ENCODE data around the gene COQ8B.

The COQ8B gene

GRCh38 chr19:40717880-40718773 lies 1.4 kb upstream of the COQ8B start:
- Mint-ChIP-seq H3K36me3 (ENCODE audit: low read depth) (peaks cover 18% of the 10 kb centered on the region), H3K4me3 (peak overlapping the region; percentile 85), H3K9me3 (no peaks in the 10 kb centered on the region), H3K27ac (peak overlapping the region; percentile 79), H3K4me1 (ENCODE audit: low read depth) (peaks cover 42% of the 10 kb centered on the region), H3K27me3 (ENCODE audit: low read depth) (no peaks in the 10 kb centered on the region)
- no peak for DNase-seq (ENCODE audit: low spot score)

GRCh38 chr19:40717325-40717879 lies 716 bp upstream of the COQ8B start:
- peak overlapping the region; percentile 70 for H3K27ac Mint-ChIP-seq
- DNase-seq (ENCODE audit: low spot score), result no peak
- H3K27me3 Mint-ChIP-seq (ENCODE audit: low read depth), result no peaks in the 10 kb centered on the region
- H3K4me3 Mint-ChIP-seq, result peak overlapping the region; percentile 85
- H3K36me3 Mint-ChIP-seq (ENCODE audit: low read depth), result peaks cover 15% of the 10 kb centered on the region
- peaks cover 45% of the 10 kb centered on the region for H3K4me1 Mint-ChIP-seq (ENCODE audit: low read depth)
- no peaks in the 10 kb centered on the region for H3K9me3 Mint-ChIP-seq

DNA sequence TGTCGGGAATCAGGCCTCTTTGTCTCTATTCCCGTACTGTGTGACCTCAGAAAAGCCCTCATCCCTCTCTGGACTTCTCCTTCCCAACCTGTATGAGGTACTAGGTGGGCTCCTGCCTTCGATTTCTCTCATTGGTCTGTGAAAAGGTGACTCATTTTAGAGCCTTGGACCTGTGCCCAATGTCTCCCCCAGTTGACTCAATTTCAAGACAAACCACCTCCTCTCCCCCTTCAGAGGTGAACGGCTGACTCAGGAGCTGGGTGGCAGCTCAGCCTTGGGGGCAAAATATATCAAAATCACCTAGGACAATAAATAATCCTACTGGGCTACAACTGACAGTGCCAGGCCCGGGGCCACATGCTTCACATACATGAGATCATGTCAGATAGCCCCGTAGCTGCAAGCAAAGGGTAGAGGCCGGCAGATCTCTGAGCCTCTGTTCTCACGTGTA lies 630 bp downstream of the COQ8B start:
- peak overlapping the region; percentile 97 for H3K27ac Mint-ChIP-seq
- H3K36me3 Mint-ChIP-seq (ENCODE audit: low read depth), result peaks cover 13% of the 10 kb centered on the region
- peak overlapping the region; percentile 84 for H3K4me3 Mint-ChIP-seq
- H3K27me3 Mint-ChIP-seq (ENCODE audit: low read depth), result no peaks in the 10 kb centered on the region
- no peaks in the 10 kb centered on the region for H3K9me3 Mint-ChIP-seq
- peaks cover 50% of the 10 kb centered on the region for H3K4me1 Mint-ChIP-seq (ENCODE audit: low read depth)
- peak; percentile 55 for DNase-seq (ENCODE audit: low spot score)

GRCh38 chr19:40714441-40715299 lies 2.0 kb downstream of the COQ8B start:
- Mint-ChIP-seq H3K27ac (peak overlapping the region; percentile 97), H3K9me3 (no peaks in the 10 kb centered on the region), H3K4me3 (peak overlapping the region; percentile 84), H3K27me3 (ENCODE audit: low read depth) (no peaks in the 10 kb centered on the region), H3K36me3 (ENCODE audit: low read depth) (peaks cover 11% of the 10 kb centered on the region), H3K4me1 (ENCODE audit: low read depth) (peaks cover 37% of the 10 kb centered on the region)
- peak; percentile 91 for DNase-seq (ENCODE audit: low spot score)

DNA sequence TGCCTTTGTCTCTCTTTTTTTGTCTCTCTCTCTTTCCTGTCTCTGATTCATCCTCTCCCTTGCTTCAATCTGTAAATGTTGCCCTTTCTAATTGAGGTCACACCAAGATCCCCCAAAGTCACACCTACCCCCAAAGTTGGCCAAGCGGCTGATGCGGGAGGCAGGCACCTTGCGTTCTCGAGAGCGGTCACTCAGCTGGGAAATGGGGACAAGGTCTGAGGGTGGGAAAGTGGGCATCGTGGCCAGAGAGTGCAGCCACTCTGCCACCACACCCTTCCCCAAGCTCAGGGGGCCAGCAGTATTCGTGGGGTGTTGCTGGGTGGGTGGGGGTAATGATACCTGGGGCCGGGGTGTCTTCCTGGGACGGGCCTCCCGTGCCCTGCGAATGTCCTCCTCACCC lies 2.7 kb downstream of the COQ8B start:
- Mint-ChIP-seq H3K9me3 (no peaks in the 10 kb centered on the region), H3K4me1 (ENCODE audit: low read depth) (peaks cover 33% of the 10 kb centered on the region), H3K27ac (peak overlapping the region; percentile 83), H3K36me3 (ENCODE audit: low read depth) (peaks cover 16% of the 10 kb centered on the region), H3K27me3 (ENCODE audit: low read depth) (no peaks in the 10 kb centered on the region), H3K4me3 (peak overlapping the region; percentile 78)
- no peak for DNase-seq (ENCODE audit: low spot score)

DNA sequence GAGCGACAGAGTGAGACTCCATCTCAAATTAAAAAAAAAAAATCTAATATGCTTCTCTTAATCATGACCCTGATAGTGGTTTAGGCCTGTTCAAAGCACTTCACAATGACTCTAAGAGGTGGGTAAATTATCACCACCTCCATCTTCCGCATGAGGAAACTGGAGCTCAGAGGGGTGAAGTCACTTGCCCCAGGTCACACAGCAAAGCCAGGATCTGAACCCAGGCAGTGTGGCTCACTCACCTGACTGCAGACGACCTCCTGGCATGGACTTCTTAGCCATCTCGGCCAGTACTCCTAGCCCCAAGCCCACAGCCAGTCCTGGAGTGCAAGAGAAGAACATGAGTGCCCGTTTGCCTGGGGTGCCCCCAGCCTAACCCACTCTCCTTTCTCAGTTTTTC lies 6.9 kb downstream of the COQ8B start:
- Mint-ChIP-seq H3K4me3 (no peak overlapping the region), H3K27me3 (ENCODE audit: low read depth) (no peaks in the 10 kb centered on the region), H3K27ac (no peak overlapping the region), H3K36me3 (ENCODE audit: low read depth) (peaks cover 28% of the 10 kb centered on the region), H3K9me3 (no peaks in the 10 kb centered on the region), H3K4me1 (ENCODE audit: low read depth) (peaks cover 14% of the 10 kb centered on the region)
- DNase-seq (ENCODE audit: low spot score), result no peak

DNA sequence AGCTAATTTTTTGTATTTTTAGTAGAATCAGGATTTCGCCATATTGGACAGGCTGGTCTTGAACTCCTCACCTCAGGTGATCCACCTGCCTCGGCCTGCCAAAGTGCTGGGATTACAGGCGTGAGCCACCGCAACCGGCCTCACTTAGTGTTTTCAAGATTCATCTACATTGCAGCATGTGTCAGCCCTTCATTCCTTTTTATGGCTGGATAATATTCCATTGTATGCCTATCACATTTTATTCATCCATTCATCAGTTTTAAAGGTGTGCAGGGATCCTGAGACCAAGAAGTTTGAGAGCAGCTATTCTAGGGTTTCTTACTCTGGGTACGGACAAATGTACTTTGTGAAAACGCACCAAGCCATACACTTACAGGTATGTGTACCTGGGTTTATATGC lies 9.1 kb downstream of the COQ8B start:
- DNase-seq (ENCODE audit: low spot score), result no peak
- peaks cover 10% of the 10 kb centered on the region for H3K4me1 Mint-ChIP-seq (ENCODE audit: low read depth)
- H3K9me3 Mint-ChIP-seq, result no peaks in the 10 kb centered on the region
- H3K27ac Mint-ChIP-seq, result no peak overlapping the region
- peaks cover 31% of the 10 kb centered on the region for H3K36me3 Mint-ChIP-seq (ENCODE audit: low read depth)
- no peak overlapping the region for H3K4me3 Mint-ChIP-seq
- H3K27me3 Mint-ChIP-seq (ENCODE audit: low read depth), result no peaks in the 10 kb centered on the region

GRCh38 chr19:40705950-40706619 lies 10.6 kb downstream of the COQ8B start:
- H3K4me3 Mint-ChIP-seq, result no peak overlapping the region
- no peaks in the 10 kb centered on the region for H3K9me3 Mint-ChIP-seq
- H3K4me1 Mint-ChIP-seq (ENCODE audit: low read depth), result peaks cover 2% of the 10 kb centered on the region
- H3K27ac Mint-ChIP-seq, result no peak overlapping the region
- H3K36me3 Mint-ChIP-seq (ENCODE audit: low read depth), result peaks cover 29% of the 10 kb centered on the region
- no peaks in the 10 kb centered on the region for H3K27me3 Mint-ChIP-seq (ENCODE audit: low read depth)
- DNase-seq (ENCODE audit: low spot score), result no peak

DNA sequence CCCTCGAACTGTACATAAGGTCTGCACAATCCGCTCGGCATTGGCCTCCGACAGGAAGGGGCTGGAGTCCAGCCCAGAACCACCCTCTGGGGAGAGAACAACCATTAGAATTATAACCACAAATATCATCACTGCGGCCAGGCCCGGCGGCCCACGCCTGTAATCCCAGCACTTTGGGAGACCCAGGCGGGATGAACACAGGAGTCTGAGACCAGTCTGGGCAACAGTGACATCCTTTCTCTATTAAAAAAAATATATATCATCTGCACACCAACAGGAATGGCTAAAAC lies 11.4 kb downstream of the COQ8B start:
- Mint-ChIP-seq H3K27me3 (ENCODE audit: low read depth) (no peaks in the 10 kb centered on the region), H3K9me3 (no peaks in the 10 kb centered on the region), H3K4me1 (ENCODE audit: low read depth) (peaks cover 2% of the 10 kb centered on the region), H3K4me3 (no peak overlapping the region), H3K27ac (no peak overlapping the region), H3K36me3 (ENCODE audit: low read depth) (peaks cover 30% of the 10 kb centered on the region)
- DNase-seq (ENCODE audit: low spot score), result no peak

DNA sequence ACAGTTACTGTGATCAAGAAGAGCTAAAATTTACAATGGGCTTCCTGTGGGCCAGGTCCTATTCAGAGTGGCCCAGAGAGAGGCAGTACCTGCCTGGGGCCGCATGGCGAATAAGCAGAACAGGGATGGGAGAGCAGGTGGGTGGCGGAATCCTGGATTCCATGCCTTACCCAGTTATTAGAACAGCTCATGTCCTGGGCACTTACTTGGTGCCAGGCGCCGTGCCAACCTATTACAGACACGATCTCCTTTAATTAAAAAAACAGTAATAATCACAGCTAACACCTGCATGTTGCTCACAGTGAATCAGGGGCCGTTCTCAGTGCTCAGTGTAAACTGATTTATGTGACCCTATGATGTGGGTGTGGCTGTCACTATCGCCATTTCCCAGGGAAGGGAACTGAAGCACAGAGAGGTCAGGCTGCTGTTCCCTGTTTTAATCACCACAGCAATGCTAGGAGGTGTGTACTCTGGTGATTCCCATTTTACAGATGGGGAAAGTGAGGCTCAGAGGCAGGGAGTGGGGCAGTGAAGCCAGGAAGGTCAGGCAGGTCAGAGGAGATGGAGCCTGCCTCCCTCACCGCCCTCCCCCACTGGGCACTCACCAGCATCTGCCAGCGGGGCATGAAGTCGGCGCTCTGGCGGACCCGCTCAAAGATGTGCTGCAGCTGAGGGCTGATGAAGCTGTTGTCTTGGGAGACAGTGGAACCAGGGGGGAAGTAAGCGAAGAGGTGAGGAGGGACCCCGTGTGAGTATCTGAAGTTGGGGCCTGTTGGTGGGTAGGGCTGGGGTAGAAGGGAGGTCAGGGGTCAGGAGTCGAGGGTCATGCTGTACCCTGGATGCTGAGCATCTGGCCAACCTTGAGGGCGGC lies 12.0 kb downstream of the COQ8B start:
- peaks cover 30% of the 10 kb centered on the region for H3K36me3 Mint-ChIP-seq (ENCODE audit: low read depth)
- DNase-seq (ENCODE audit: low spot score), result no peak
- H3K4me1 Mint-ChIP-seq (ENCODE audit: low read depth), result peaks cover 2% of the 10 kb centered on the region
- no peaks in the 10 kb centered on the region for H3K27me3 Mint-ChIP-seq (ENCODE audit: low read depth)
- no peaks in the 10 kb centered on the region for H3K9me3 Mint-ChIP-seq
- H3K27ac Mint-ChIP-seq, result no peak overlapping the region
- no peak overlapping the region for H3K4me3 Mint-ChIP-seq

GRCh38 chr19:40703029-40703755 lies 13.5 kb downstream of the COQ8B start:
- no peak overlapping the region for H3K27ac Mint-ChIP-seq

DNA sequence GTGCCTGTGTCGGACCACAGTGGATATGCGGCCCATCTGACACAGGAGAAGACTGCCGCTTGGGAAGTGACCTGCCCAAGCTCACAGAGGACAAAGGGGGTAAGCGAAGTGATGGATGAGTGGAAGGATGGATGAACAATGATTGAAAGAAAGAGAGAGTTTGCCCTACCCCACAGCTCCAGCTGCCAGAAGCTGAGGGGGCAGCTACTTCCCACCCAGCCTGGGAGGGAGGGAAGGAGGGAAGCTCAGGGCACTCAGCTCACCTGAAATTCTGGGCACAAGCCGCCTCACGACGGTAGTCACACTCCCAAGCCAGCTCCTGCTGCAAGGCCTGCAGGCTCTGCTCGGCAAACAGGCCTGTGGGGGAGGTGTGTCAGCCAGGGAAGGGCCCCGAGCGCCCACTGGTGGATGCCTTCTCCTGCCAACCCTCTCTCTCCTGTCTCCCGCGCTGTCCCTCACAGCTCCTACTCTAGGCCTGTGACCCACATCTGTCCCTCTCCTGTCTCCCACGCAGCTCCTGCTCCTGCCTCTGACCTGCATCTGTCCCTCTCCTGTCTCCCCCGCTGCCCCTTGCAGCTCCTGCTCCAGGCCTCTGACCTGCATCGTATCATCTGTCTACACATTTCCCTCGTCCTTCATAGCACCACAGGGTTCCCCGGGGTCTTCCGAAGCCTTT lies 14.2 kb downstream of the COQ8B start:
- DNase-seq (ENCODE audit: low spot score), result no peak
- no peaks in the 10 kb centered on the region for H3K27me3 Mint-ChIP-seq (ENCODE audit: low read depth)

More at GRCh38 chr19:40703029-40703755, 13.5 kb downstream of the COQ8B start:
- Mint-ChIP-seq H3K36me3 (ENCODE audit: low read depth) (peaks cover 25% of the 10 kb centered on the region), H3K9me3 (no peaks in the 10 kb centered on the region), H3K4me3 (no peak overlapping the region), H3K4me1 (ENCODE audit: low read depth) (peaks cover 2% of the 10 kb centered on the region), H3K27me3 (ENCODE audit: low read depth) (no peaks in the 10 kb centered on the region)
- DNase-seq (ENCODE audit: low spot score), result no peak

More for the DNA sequence above, 14.2 kb downstream of the COQ8B start:
- Mint-ChIP-seq H3K4me1 (ENCODE audit: low read depth) (peaks cover 2% of the 10 kb centered on the region), H3K36me3 (ENCODE audit: low read depth) (peaks cover 25% of the 10 kb centered on the region), H3K27ac (no peak overlapping the region), H3K4me3 (no peak overlapping the region), H3K9me3 (no peaks in the 10 kb centered on the region)
